Measurements from ENCODE around the gene TAF9.

- TF ChIP-seq, protein P1, sequence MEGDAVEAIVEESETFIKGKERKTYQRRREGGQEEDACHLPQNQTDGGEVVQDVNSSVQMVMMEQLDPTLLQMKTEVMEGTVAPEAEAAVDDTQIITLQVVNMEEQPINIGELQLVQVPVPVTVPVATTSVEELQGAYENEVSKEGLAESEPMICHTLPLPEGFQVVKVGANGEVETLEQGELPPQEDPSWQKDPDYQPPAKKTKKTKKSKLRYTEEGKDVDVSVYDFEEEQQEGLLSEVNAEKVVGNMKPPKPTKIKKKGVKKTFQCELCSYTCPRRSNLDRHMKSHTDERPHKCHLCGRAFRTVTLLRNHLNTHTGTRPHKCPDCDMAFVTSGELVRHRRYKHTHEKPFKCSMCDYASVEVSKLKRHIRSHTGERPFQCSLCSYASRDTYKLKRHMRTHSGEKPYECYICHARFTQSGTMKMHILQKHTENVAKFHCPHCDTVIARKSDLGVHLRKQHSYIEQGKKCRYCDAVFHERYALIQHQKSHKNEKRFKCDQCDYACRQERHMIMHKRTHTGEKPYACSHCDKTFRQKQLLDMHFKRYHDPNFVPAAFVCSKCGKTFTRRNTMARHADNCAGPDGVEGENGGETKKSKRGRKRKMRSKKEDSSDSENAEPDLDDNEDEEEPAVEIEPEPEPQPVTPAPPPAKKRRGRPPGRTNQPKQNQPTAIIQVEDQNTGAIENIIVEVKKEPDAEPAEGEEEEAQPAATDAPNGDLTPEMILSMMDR (CRISPR knock-in tag; IDR thresholded peaks at IDR 0.05), result no peak
- TF ChIP-seq ZNF280B (CRISPR knock-in tag; IDR thresholded peaks at IDR 0.05; ENCODE audit: borderline replicate concordance) (no peak), ZHX1 (CRISPR knock-in tag; IDR thresholded peaks at IDR 0.05; ENCODE audit: low read depth) (no peak), ZNF329 (CRISPR knock-in tag; IDR thresholded peaks at IDR 0.05; ENCODE audit: low read depth) (no peak), ZNF790 (CRISPR knock-in tag; IDR thresholded peaks at IDR 0.05; ENCODE audit: borderline replicate concordance) (no peak), ZNF225 (CRISPR knock-in tag; IDR thresholded peaks at IDR 0.05) (no peak)
Measured at GRCh38 chr5:69372394-69372793, 3.1 kb upstream of the TAF9 start.
